NOMO-1 treated with dmso at 0.1 percent for 144 hours (cell line): Measurements from ENCODE around the gene ALG13.
"Not testable (repeated sequence)": the region's sequence is repeated elsewhere in the genome, so short reads cannot be mapped to it uniquely, and the experiment has no call there.

ENCODE experiments used
- DNase-seq: peaks from one replicate; lab custom pipeline; 2025; ENCODE audit not compliant: unreplicated experiment; lab: John Stamatoyannopoulos, UW

Gene ALG13

GRCh38 chrX:111680988-111681779, at the start of gene ALG13:
TSS of gene ALG13 (plus strand) at chrX:111681170. CDS start at chrX:111681219, 49 bp downstream.
- peak; percentile 54 for DNase-seq

DNA sequence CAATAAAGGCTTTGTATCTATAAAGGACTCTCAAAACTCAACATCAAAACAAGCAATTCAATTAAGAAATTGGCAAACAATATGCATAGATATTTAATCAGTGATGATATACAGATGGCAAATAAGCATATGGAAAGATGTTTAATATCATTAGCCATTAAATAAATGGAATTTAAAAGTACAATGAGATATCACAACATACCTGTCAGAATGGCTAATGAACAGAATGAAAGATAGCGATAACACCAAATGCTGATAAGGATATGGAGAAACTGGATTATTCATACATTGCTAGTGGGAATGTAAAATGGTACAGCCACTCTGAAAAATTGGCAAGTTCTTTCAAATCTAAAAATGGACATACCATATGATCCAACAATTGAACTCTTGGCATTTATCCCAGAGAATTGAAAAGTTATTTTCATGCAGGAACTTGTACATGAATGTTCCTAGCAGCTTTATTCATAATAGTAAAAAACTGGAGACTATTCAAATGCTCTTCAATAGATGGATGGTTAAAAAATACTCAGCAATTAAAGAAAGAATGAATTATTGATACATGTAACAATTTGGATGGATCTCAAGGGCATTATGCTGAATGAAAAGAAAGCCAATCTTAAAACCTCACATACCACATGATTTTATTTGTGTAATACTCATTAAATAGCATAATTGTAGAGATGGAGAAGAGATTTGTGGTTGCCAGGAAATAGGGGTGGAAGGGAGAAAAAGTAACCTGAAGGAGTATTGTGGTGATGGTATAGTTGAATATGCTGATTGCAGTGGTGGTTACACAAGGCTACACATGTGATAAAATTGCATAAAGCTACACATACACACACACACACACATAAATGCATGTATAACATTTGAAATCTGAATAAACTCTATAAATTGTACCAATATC, 45.9 kb upstream of the ALG13 start:
- DNase-seq = no peak

DNA sequence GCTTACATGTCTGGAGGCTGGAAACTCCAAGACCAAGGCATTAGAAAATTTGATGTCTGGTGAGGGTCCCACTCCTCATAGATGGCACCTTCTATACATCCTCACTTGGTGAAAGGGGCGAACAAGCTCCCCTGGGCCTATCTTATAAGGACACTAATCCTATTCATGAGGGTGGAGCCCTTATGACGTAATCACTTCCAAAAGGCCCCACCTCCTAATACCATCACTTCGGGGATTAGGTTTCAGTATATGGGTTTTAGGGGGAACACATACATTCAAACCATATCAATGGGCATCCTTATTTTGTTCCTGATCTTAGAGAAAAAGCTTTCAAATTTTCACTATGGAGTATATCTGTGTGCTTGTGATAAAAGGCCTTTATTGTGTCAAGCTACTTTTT, 39.0 kb upstream of the ALG13 start:
- DNase-seq = no peak

DNA sequence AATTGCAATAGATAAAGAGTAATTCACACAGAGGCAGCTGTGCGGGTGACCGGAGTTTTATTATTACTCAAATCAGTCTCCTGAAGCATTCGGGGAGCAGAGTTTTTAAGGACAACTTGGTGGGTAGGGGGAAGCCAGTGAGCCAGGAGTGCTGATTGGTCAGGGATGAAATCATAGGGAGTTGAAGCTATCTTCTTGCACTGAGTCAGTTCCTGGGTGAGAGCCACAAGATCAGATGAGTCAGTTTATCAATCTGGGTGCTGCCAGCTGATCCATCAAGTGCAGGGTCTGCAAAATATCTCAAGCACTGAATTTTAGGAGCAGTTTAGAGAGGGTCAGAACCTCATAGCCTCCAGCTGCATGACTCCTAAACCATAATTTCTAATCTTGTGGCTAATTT, 35.8 kb upstream of the ALG13 start:
- DNase-seq = not testable (repeated sequence)

GRCh38 chrX:111645607-111646006, 35.4 kb upstream of the ALG13 start:
- DNase-seq = no peak

DNA sequence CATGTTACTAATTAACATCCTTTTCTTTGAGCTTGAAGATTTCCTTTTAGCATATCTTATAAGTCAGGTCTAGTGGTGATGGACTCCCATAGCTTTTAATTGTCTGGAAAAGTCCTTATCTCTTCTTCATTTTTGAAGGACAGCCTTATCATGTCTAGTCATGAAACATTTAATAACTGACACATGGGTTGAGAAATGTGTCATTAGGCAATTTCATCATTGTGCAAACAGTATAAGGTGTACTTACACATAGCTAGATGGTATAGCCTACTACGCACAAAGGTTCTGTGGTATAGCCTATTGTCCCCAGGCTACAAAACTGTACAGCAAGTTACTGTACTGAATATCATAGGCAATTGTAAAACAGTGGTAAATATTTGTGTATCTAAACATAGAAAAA, 34.5 kb upstream of the ALG13 start:
- DNase-seq = no peak

- no peak for DNase-seq
Measured at GRCh38 chrX:111648802-111649201, 32.2 kb upstream of the ALG13 start.

DNA sequence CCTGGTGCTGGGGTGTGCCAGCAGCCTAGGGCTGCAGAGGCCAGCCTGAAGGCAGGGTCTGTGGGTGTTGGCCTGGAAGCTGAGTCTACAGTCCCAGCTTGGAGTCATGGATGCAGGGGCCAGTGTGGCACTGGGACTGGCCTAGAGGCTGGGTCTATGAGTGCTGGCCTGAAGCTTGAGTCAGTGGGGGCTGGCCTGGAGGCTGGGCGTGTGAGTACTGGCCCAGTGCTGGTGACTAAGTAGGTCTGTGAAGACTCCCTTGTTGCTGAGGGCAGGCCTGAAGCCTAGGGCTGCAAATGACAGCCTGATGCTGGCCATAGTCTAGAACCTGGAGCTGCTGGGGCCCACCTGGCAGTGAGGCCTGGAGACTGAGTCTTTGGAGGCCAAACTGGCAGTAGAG, 31.3 kb upstream of the ALG13 start:
- DNase-seq = no peak

DNA sequence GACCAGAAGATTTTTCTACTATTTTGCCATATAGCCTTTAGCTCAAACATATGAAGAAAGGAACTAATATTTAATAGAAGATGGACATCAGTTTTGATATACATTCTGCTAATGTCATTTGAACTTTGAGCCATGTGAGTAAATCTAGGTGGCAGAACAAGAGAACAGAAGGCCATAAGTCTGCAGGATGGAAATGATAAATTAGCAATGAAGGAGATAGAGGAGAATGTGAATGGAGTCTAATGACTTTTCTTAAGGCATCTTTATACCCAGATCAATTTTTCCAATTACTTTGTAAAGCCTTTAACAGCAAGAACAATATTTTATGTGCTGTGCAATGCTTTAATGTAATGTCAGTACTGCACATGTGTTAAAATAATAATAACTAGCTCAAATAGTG, 30.1 kb upstream of the ALG13 start:
- no peak for DNase-seq

GRCh38 chrX:111652719-111653118, 28.3 kb upstream of the ALG13 start:
- DNase-seq = no peak

GRCh38 chrX:111661241-111661640, 19.7 kb upstream of the ALG13 start:
- no peak for DNase-seq

DNA sequence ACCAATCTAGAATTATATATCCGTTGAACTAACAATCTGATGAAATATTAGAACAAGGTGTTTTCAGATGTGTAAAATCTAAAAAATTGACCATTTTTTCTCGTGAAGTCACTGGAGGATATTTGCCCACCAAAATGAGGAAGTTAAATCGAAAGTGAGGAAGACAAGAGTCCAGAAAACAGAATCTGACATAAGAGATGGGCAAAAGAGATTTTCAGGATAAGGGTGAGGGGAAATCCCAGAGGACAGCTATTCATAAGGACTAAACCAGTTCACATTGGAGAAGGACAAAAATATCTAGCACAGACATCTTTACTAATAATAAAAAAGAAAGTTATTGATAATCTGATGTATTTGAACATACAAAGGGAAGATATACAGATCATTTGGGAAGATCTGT, 18.7 kb upstream of the ALG13 start:
- DNase-seq = peak; percentile 37

GRCh38 chrX:111671668-111672067, 9.3 kb upstream of the ALG13 start:
- no peak for DNase-seq

GRCh38 chrX:111687305-111687704, 6.3 kb downstream of the ALG13 start:
- no peak for DNase-seq

GRCh38 chrX:111695297-111695880, 14.4 kb downstream of the ALG13 start:
- DNase-seq = no peak

GRCh38 chrX:111719426-111720210, 38.6 kb downstream of the ALG13 start:
- no peak for DNase-seq

- no peak for DNase-seq
Measured at GRCh38 chrX:111728096-111728495, 47.1 kb downstream of the ALG13 start.

- no peak for DNase-seq
Measured at GRCh38 chrX:111731351-111731750, 50.4 kb downstream of the ALG13 start.

DNA sequence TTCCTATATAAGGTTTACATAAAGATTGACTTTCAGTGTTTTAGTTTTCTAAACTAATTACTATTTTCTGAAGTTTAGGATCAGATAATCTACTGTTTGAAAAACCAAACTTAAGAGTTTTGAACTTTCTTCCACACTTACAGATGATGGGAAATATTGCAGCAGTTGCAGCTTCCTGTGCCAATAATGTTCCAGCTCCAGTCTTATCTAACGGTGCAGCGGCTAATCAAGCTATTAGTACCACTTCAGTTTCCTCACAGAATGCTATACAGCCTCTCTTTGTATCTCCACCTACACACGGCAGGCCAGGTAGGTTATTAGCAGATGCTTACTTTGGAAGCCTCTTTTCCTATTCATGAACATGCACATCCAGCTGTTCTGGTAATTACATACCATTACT, 55.6 kb downstream of the ALG13 start:
- no peak for DNase-seq

DNA sequence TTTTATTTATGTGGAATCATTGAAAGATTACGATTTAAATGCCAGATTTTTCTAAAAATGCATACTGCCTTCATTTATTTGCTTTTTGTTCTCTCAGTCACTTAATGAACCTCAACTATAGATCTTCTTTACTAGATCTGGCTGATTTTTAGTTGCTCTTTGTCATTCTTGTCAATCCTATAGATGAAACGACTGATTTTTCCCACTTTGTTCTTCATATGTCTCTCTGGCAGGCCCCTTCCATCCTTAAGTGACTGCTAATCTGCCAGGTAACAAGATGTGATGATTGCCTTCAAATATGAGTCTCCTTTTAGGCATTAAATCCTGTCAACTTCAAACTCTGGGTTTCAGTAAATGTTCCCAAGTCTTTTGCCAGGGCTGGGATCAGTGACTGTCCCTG, 61.0 kb downstream of the ALG13 start:
- no peak for DNase-seq

GRCh38 chrX:111743316-111743715, 62.3 kb downstream of the ALG13 start:
- DNase-seq = no peak
